RWPE2 (cell line): ENCODE measurements around the gene EPN2.

Experiments
- ATAC-seq: fragments of 200-7000 bp; cut with Tn5 transposase; 3 replicates; pipeline ENCODE4 v1.9.1; 2021; ENCODE audit warnings: low read depth
- DNase-seq: peaks from one replicate; pipeline ENCODE4 v3.0.0-alpha.2; 2020; ENCODE audit warnings: low spot score
- H3K27ac ChIP-seq: fragments of 450-650 bp; 2 replicates; pipeline ENCODE4 v1.5.1; 2017; ENCODE audit warnings: mild to moderate bottlenecking; ENCODE audit not compliant: poor library complexity, severe bottlenecking
- H3K27me3 ChIP-seq: fragments of 250-450 bp; sonication (Bioruptor Pico); 2 replicates; pipeline ENCODE4 v1.5.1; 2021; ENCODE audit warnings: mild to moderate bottlenecking, moderate library complexity; ENCODE audit not compliant: insufficient read depth, poor library complexity, severe bottlenecking
- H3K36me3 ChIP-seq: fragments of 250-450 bp; sonication (Bioruptor Pico); 2 replicates; pipeline ENCODE4 v1.5.1; 2020; ENCODE audit warnings: low read depth, mild to moderate bottlenecking, moderate library complexity
- H3K4me1 ChIP-seq: fragments of 250-450 bp; sonication (Bioruptor Pico); 2 replicates; pipeline ENCODE4 v1.5.1; 2021; ENCODE audit warnings: mild to moderate bottlenecking, moderate library complexity; ENCODE audit not compliant: insufficient read depth, poor library complexity, severe bottlenecking
- H3K4me3 ChIP-seq: fragments of 250-450 bp; sonication (Bioruptor Pico); 2 replicates; pipeline ENCODE4 v1.5.1; 2021; ENCODE audit warnings: mild to moderate bottlenecking, moderate library complexity; ENCODE audit not compliant: severe bottlenecking
- H3K9me3 ChIP-seq: fragments of 250-450 bp; sonication (Bioruptor Pico); 2 replicates; pipeline ENCODE4 v1.5.1; 2021; ENCODE audit warnings: mild to moderate bottlenecking, moderate library complexity; ENCODE audit not compliant: severe bottlenecking
- TF ChIP-seq, protein P1 (sequence below): fragments of 450-650 bp; IDR thresholded peaks from one replicate; pipeline ENCODE4 v1.5.1; 2017; ENCODE audit warnings: mild to moderate bottlenecking, moderate library complexity; ENCODE audit not compliant: poor library complexity, severe bottlenecking

The EPN2 gene

DNA sequence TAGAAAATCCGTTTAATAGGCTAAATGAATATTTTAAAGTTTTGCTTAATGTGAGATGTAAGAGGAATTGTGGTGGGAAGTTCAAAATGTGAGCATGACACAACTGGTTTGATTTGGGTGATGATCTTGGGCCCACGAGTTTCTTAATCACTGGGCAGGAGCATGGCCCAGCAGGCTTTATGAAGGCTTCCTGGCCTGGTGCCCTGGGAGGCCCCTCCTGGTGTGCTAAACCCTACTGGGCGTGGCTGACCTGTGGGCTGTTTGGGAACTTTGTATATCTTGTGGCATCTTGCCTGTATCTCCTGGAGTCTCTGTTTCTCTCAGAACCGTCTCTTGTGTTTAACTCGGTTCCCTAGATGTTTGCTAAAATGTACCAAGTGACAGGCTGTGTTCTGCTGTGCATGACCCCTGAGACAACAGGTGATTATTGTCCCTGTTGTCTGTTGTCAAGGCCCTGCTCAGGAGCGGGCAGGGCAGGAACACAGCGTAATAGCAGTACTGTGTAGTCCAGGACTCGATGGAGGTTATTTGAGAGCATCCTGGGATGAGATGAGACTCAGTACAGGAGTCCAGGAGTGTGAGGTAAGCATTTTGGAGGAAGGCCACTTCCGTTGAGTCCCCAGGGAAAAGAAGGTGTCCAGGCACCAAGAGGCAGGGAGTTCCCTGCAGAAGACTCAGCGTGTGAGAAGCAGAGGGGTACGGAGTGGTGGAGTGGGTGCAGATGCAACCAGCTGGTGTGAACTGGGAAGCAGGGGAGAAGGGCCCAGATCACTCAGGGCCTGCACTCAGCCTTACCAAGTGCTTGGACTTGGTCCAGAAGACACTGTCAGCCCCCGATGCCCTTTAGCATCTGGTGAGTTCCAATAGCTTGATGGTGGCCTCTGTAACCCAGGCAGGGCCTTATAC lies 76.8 kb downstream of the EPN2 start:
- Histone ChIP-seq H3K27ac (peak overlapping the region; percentile 2), H3K27me3 (no peaks in the 10 kb centered on the region), H3K4me1 (peaks cover 12% of the 10 kb centered on the region), H3K4me3 (no peak overlapping the region), H3K9me3 (no peaks in the 10 kb centered on the region), H3K36me3 (peaks cover 68% of the 10 kb centered on the region)
- TF ChIP-seq, protein P1, sequence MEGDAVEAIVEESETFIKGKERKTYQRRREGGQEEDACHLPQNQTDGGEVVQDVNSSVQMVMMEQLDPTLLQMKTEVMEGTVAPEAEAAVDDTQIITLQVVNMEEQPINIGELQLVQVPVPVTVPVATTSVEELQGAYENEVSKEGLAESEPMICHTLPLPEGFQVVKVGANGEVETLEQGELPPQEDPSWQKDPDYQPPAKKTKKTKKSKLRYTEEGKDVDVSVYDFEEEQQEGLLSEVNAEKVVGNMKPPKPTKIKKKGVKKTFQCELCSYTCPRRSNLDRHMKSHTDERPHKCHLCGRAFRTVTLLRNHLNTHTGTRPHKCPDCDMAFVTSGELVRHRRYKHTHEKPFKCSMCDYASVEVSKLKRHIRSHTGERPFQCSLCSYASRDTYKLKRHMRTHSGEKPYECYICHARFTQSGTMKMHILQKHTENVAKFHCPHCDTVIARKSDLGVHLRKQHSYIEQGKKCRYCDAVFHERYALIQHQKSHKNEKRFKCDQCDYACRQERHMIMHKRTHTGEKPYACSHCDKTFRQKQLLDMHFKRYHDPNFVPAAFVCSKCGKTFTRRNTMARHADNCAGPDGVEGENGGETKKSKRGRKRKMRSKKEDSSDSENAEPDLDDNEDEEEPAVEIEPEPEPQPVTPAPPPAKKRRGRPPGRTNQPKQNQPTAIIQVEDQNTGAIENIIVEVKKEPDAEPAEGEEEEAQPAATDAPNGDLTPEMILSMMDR = no peak
- DNase-seq (no peak), ATAC-seq (peak; percentile 56; the same call in 2 of the 3 replicates)

DNA sequence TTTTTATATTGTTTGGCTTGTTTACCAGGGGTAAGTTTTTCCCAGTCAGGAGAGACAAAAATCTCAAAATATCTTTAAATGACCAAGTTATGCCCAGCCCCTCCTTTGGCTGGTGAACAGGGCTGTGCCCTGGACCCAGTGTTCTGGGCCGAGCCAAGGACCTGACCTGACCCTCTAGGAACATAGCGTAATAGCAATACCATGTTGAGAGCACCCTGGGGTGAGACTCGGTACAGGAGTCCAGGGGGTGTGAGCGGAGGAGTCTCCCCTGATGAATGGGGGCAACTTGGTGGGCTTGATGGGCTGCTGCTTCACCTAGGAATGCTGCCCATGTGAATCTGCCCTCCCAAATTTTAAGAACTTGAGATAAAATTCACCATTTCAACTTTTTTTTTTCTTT lies 77.9 kb downstream of the EPN2 start:
- no peaks in the 10 kb centered on the region for H3K27me3 ChIP-seq

DNA sequence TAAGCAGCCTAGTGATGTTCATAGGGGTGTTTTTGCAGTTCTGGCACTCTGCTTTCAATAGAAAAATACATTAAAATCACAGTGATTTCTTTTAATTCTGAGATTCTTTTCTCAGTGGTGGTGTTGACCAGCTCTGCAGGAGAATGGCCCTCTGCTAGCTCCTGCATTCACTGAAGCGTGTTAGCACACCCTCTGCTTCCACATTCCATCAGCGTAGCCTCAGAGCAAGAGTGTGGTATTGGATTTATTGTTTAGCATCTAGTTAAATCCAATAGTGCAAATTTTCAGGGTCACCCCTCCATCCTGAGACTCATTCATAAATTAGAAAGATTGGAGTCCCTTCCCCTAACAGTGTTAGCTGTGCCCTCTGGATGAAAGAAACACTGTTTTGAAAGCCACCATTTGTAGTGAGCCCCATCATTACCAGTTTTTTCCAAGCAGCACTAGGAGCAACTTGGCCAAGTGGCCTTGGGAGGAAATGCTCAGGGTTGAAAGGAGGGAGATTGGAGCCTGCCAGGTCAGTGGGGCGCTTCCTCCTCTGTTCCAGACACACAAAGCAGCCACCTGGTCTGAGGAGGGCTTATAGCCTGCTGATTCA lies 79.7 kb downstream of the EPN2 start:
- TF ChIP-seq, protein P1 = no peak
- H3K9me3 ChIP-seq = no peaks in the 10 kb centered on the region
- H3K27ac ChIP-seq = no peak overlapping the region
- DNase-seq = no peak
- H3K4me3 ChIP-seq = no peak overlapping the region
- peaks cover 58% of the 10 kb centered on the region for H3K36me3 ChIP-seq
- ATAC-seq = no peak
- no peaks in the 10 kb centered on the region for H3K27me3 ChIP-seq
- H3K4me1 ChIP-seq = peaks cover 4% of the 10 kb centered on the region

More for the DNA sequence above, 77.9 kb downstream of the EPN2 start:
- DNase-seq (no peak), ATAC-seq (no peak)
- Histone ChIP-seq H3K4me1 (peaks cover 12% of the 10 kb centered on the region), H3K4me3 (no peak overlapping the region), H3K9me3 (no peaks in the 10 kb centered on the region), H3K36me3 (peaks cover 68% of the 10 kb centered on the region), H3K27ac (no peak overlapping the region)
- TF ChIP-seq, protein P1 = no peak

DNA sequence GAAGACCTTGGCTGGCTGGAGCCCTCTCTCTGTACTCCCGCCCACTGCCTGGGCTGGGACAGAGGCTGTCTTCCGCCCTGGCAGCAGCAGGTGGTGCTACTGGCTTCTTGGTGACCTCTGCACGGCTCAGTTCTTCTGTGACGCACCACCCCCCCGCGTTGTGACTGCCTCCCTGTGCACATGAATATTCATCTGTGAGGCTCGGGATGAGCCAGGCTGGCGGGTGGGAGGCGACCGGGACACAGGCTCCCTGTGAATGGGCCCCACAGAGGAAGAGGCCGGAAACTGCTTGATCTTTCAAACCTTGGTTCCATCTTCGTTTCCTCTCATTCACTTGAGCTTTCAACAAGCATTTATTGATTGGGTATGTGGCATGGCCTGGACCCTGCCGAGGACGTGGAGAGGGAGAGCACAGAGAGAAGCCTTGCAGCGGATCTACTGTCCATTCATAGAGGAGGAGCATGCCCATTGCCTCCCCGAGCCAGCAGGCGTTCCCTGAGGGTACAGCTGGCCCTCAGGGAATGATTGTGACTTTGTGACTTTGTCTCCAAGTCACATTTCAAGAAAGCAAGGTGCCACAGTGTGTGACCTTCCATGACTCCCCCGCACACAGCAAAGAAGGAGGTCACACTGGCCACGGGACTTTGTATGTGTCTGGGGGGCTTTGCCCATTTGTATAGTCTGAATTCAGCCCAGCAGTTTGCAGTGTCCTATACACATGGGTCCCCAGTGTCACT lies 80.4 kb downstream of the EPN2 start:
- ATAC-seq (no peak), DNase-seq (no peak)
- no peaks in the 10 kb centered on the region for H3K9me3 ChIP-seq
- no peak overlapping the region for H3K27ac ChIP-seq
- peaks cover 51% of the 10 kb centered on the region for H3K36me3 ChIP-seq
- TF ChIP-seq, protein P1 = no peak
- H3K4me3 ChIP-seq = no peak overlapping the region
- H3K27me3 ChIP-seq = no peaks in the 10 kb centered on the region
- peaks cover 4% of the 10 kb centered on the region for H3K4me1 ChIP-seq
